HepG2 (cell line): ENCODE measurements around the gene XG. TPM values are rescaled to one million over a fixed set of nuclear protein-coding genes. Genes with fewer than 3 reads are reported as not detected.
A peak's percentile ranks its signal among the peaks of the same experiment; 100 is the strongest.

ENCODE experiments used
- ATAC-seq: fragments of 200-7000 bp; cut with Tn5 transposase; 3 replicates; pipeline ENCODE4 v1.9.1; 2020; ENCODE audit warnings: mild to moderate bottlenecking, moderate library complexity
- BruUV-seq: library from RNA; stranded (reverse); fragments of 400-500 nt; replicated peaks from 2 replicates; lab custom pipeline; 2021; lab: Mats Ljungman, UMichigan
- CTCF ChIA-PET: fragments of 300-600 bp; formaldehyde crosslinking; extraction: SDS; loops from one replicate; lab custom pipeline; 2021; ENCODE audit warnings: low total read pairs, inconsistent platforms, low intra/inter-chr PET ratio; lab: Yijun Ruan, JAX
- POLR2A ChIA-PET: fragments of 350-600 bp; sonication (Branson Sonifier 250); formaldehyde crosslinking; loops from one replicate; lab custom pipeline; 2020; ENCODE audit warnings: antibody characterized with exemption, inconsistent platforms; lab: Yijun Ruan, JAX
- DNase-seq: peaks from one replicate; pipeline ENCODE4 v3.0.0-alpha.2; 2015; ENCODE audit warnings: low spot score
- FAIRE-seq: peaks from 3 replicates; lab custom pipeline; 2011; peaks lifted over from hg19 to GRCh38; lab: Jason Lieb, UNC
- H2AFZ ChIP-seq: one replicate; pipeline ENCODE4 v1.6.1; 2011; ENCODE audit warnings: low read length, inconsistent platforms
- H3K27ac ChIP-seq: fragments of 300-600 bp; 3 replicates; pipeline ENCODE4 v1.8.0; 2011; ENCODE audit warnings: mixed run types, mild to moderate bottlenecking, mixed read lengths, low read length, inconsistent platforms; ENCODE audit not compliant: insufficient read depth; ENCODE audit errors: extremely low read length
- H3K27me3 ChIP-seq, 2 experiments: fragments of 200-600 bp in 1 of 2; 2 replicates in 1 of 2; 3 replicates in 1 of 2; pipeline versions ENCODE4 v1.6.0 to v1.8.0; 2011; ENCODE audit warnings: low read length in 2 of 2, mild to moderate bottlenecking in 2 of 2, moderate library complexity in 2 of 2, inconsistent platforms in 1 of 2; ENCODE audit not compliant: insufficient read depth in 2 of 2, control insufficient read depth in 1 of 2
- H3K36me3 ChIP-seq, 2 experiments: fragments of 200-600 bp in 1 of 2; replicated peaks in 1 of 2; 2 replicates in 1 of 2; 3 replicates in 1 of 2; pipeline versions ENCODE4 v1.5.1 to v1.8.0; 2011; ENCODE audit warnings: low read length in 2 of 2, inconsistent platforms in 1 of 2; ENCODE audit not compliant: insufficient read depth in 2 of 2, control insufficient read depth in 1 of 2
- H3K4me1 ChIP-seq: 2 replicates; pipeline ENCODE4 v1.5.1; 2012; ENCODE audit warnings: low read length, inconsistent platforms; ENCODE audit not compliant: insufficient read depth
- H3K4me2 ChIP-seq: 2 replicates; pipeline ENCODE4 v1.6.0; 2011; ENCODE audit warnings: low read depth, low read length, inconsistent platforms
- H3K4me3 ChIP-seq, 3 experiments: fragments of 200-600 bp in 1 of 3; sonication (generic), shearing (Covaris generic) in 1 of 3; replicated peaks in 1 of 3; 2 replicates each; pipeline ENCODE4 v1.5.1; 2011 to 2016; ENCODE audit warnings: low read length in 3 of 3, inconsistent platforms in 2 of 3, low read depth in 2 of 3, mild to moderate bottlenecking in 2 of 3, control low read depth in 1 of 3, mixed read lengths in 1 of 3; ENCODE audit not compliant: insufficient read depth in 1 of 3
- H3K79me2 ChIP-seq: one replicate; pipeline ENCODE4 v1.6.1; 2011; ENCODE audit warnings: low read length, inconsistent platforms; ENCODE audit not compliant: insufficient read depth
- H3K9ac ChIP-seq: 2 replicates; pipeline ENCODE4 v1.6.0; 2011; ENCODE audit warnings: mild to moderate bottlenecking, low read depth, low read length, inconsistent platforms; ENCODE audit not compliant: insufficient read depth
- H3K9me3 ChIP-seq: 2 replicates; pipeline ENCODE4 v1.5.1; 2012; ENCODE audit warnings: mild to moderate bottlenecking, low read length
- H4K20me1 ChIP-seq: 2 replicates; pipeline ENCODE4 v1.6.0; 2011; ENCODE audit warnings: inconsistent platforms, mild to moderate bottlenecking, low read length, moderate library complexity; ENCODE audit not compliant: insufficient read depth
- ATM ChIP-seq: fragments of 450-650 bp; IDR thresholded peaks from 2 replicates; pipeline ENCODE4 v1.7.1; 2017; ENCODE audit warnings: mild to moderate bottlenecking, borderline replicate concordance
- CEBPG ChIP-seq: IDR thresholded peaks from 2 replicates; pipeline ENCODE4 v1.6.1; 2016
- ELF4 ChIP-seq: sonication (generic); formaldehyde crosslinking; IDR thresholded peaks from 2 replicates; pipeline ENCODE4 v1.5.0; 2020; ENCODE audit warnings: missing genetic modification reagents, mild to moderate bottlenecking, moderate library complexity, borderline replicate concordance
- ETV5 ChIP-seq: IDR thresholded peaks from 2 replicates; pipeline ENCODE4 v1.6.1; 2018; ENCODE audit warnings: missing biosample characterization, missing genetic modification reagents, inconsistent platforms, borderline replicate concordance
- FOXM1 ChIP-seq: sonication (generic); formaldehyde crosslinking; IDR thresholded peaks from 2 replicates; pipeline ENCODE4 v1.5.0; 2020; ENCODE audit warnings: missing genetic modification reagents
- MBD4 ChIP-seq: IDR thresholded peaks from 2 replicates; pipeline ENCODE4 v1.6.1; 2012; ENCODE audit warnings: low read length, inconsistent platforms, borderline replicate concordance
- MBNL3 ChIP-seq: fragments of 250-450 bp; sonication (Bioruptor Pico); conservative IDR thresholded peaks from 2 replicates; pipeline ENCODE4 v1.8.0; 2022; ENCODE audit warnings: mild to moderate bottlenecking, inconsistent platforms
- NCOR1 ChIP-seq: fragments of 200-600 bp; sonication (generic); IDR thresholded peaks from 2 replicates; pipeline ENCODE4 v1.7.0; 2017; ENCODE audit warnings: antibody characterized with exemption, low read length, borderline replicate concordance
- ONECUT2 ChIP-seq: sonication (generic); formaldehyde crosslinking; IDR thresholded peaks from 2 replicates; pipeline ENCODE4 v1.4.0; 2020; ENCODE audit warnings: missing genetic modification reagents
- PATZ1 ChIP-seq: sonication (generic); formaldehyde crosslinking; IDR thresholded peaks from 2 replicates; pipeline ENCODE4 v1.4.0; 2020; ENCODE audit warnings: missing genetic modification reagents
- TEAD3 ChIP-seq: optimal IDR thresholded peaks from 2 replicates; pipeline ENCODE3; 2016; ENCODE audit warnings: borderline replicate concordance
- ZMAT3 ChIP-seq: sonication (generic); formaldehyde crosslinking; conservative IDR thresholded peaks from 2 replicates; pipeline ENCODE4 v1.7.0; 2021; ENCODE audit warnings: missing genetic modification reagents
- ZNF260 ChIP-seq: sonication (generic); formaldehyde crosslinking; IDR thresholded peaks from 2 replicates; pipeline ENCODE4 v1.4.0; 2020; ENCODE audit warnings: missing genetic modification reagents, low read depth, mild to moderate bottlenecking, borderline replicate concordance
- ZNF281 ChIP-seq: sonication (generic); formaldehyde crosslinking; IDR thresholded peaks from 2 replicates; pipeline ENCODE4 v1.4.0; 2020; ENCODE audit warnings: missing genetic modification reagents, borderline replicate concordance
- ZNF333 ChIP-seq: sonication (generic); formaldehyde crosslinking; IDR thresholded peaks from 2 replicates; pipeline ENCODE4 v1.4.0; 2020; ENCODE audit warnings: mild to moderate bottlenecking, missing genetic modification reagents, borderline replicate concordance
- ZNF652 ChIP-seq: IDR thresholded peaks from 2 replicates; pipeline ENCODE4 v1.6.1; 2016; ENCODE audit warnings: low read depth, borderline replicate concordance
- ZNF720 ChIP-seq: sonication (generic); formaldehyde crosslinking; IDR thresholded peaks from 2 replicates; pipeline ENCODE4 v1.4.0; 2020; ENCODE audit warnings: missing genetic modification reagents
- ZNF850 ChIP-seq: sonication (generic); formaldehyde crosslinking; conservative IDR thresholded peaks from 2 replicates; pipeline ENCODE4 v1.9.0; 2021; ENCODE audit warnings: mild to moderate bottlenecking, missing genetic modification reagents
- ZSCAN12 ChIP-seq: sonication (generic); formaldehyde crosslinking; IDR thresholded peaks from 2 replicates; pipeline ENCODE4 v1.9.0; 2021; ENCODE audit warnings: mild to moderate bottlenecking, missing genetic modification reagents
- ZSCAN29 ChIP-seq: sonication (generic); formaldehyde crosslinking; conservative IDR thresholded peaks from 2 replicates; pipeline ENCODE4 v1.4.0; 2020; ENCODE audit warnings: mild to moderate bottlenecking, missing genetic modification reagents
- WGBS: methylation state at CpG from one replicate; pipeline ENCODE4 v1.1.6; 2017; ENCODE audit warnings: low lambda C conversion rate; 5-methylcytosine and 5-hydroxymethylcytosine counted together
- in situ Hi-C: cut with HindIII; loops from 2 replicates; pipeline ENCODE4 v1.10.0; 2017; ENCODE audit warnings: low pct_unique_long_range_greater_than_20kb; ENCODE audit not compliant: extremely low pct_ligation_motif_present
- intact Hi-C: fragments of 100-400 bp; cut with micrococcal nuclease; formaldehyde crosslinking; loops from one replicate; pipeline ENCODE4 v1.10.0; 2022; ENCODE audit not compliant: unreplicated experiment
- polyA plus RNA-seq, 8 experiments: library from polyadenylated mRNA; depleted of rRNA in 3 of 8; stranded (reverse) in 7 of 8; unstranded in 1 of 8; fragments of >200 nt; fragmentation: Illumina TruSeq in 4 of 8; extraction: Trizol in 4 of 8; gene quantifications; 2 replicates each; pipeline versions ENCODE4 v1.2.1 to v1.2.3, GENCODE V29; 2011 to 2016; ENCODE audit warnings: low read depth in 4 of 8, missing spikeins in 1 of 8, mixed read lengths in 1 of 8; ENCODE audit not compliant: insufficient read depth in 1 of 8
- total RNA-seq, 5 experiments: library from RNA; depleted of rRNA; stranded (reverse); fragments of >200 nt; fragmentation: Illumina TruSeq; extraction: Trizol; gene quantifications; 2 replicates each; pipeline ENCODE4 v1.2.3, GENCODE V29; 2016; ENCODE audit warnings: low read depth in 1 of 5

The XG gene
- total and polyA plus RNA-seq, 2 of the 13 experiments (the other 11 are each of a cell fraction or from before 2014, with no cell fraction given): not detected

- intact Hi-C loops (no loop called here), in situ Hi-C loops (no loop called here)
- Histone ChIP-seq H3K4me3 (no peak overlapping the region), H3K4me1 (peaks cover 17% of the 10 kb centered on the region), H3K4me2 (no peak overlapping the region), H3K9me3 (no peaks in the 10 kb centered on the region), H4K20me1 (no peaks in the 10 kb centered on the region), H3K79me2 (no peaks in the 10 kb centered on the region), H3K27ac (peak overlapping the region; percentile 45), H3K36me3 (no peaks in the 10 kb centered on the region), H2AFZ (no peak overlapping the region), H3K27me3 (no peaks in the 10 kb centered on the region), H3K9ac (no peak overlapping the region)
- CTCF ChIA-PET: no interaction called here
- peak; percentile 55 for FAIRE-seq
- peak; percentile 50; the same call in 2 of the 3 replicates for ATAC-seq
- WGBS: 79% methylated on average over 9 of the region's 9 CpGs
- POLR2A ChIA-PET: interaction anchor here (1.3 kb wide), 1 partner anchor 14 kb away, joined by 3 read pairs; no protein-coding TSS in a partner anchor
- peak; percentile 26 for DNase-seq
- BruUV-seq: no TSS peak
- TF ChIP-seq ZNF652 (CRISPR knock-in tag): no peak
- TF ChIP-seq ZSCAN12: no peak
- TF ChIP-seq ZMAT3 (CRISPR knock-in tag): no peak
- TF ChIP-seq ELF4 (CRISPR knock-in tag): no peak
- peak; percentile 47; the same call in 1 of the 2 replicates for TF ChIP-seq PATZ1 (CRISPR knock-in tag)
- TF ChIP-seq MBD4: no peak
- TF ChIP-seq ZSCAN29: no peak
- 0 out of 2 replicates have a peak, but pooled peaks have one; percentile 42 for TF ChIP-seq ETV5 (CRISPR knock-in tag)
- no peak for TF ChIP-seq ZNF333 (CRISPR knock-in tag)
- no peak for TF ChIP-seq MBNL3
- TF ChIP-seq ATM: no peak
- no peak for TF ChIP-seq ZNF850 (CRISPR knock-in tag)
- no peak for TF ChIP-seq ZNF260
- TF ChIP-seq ZNF281 (CRISPR knock-in tag): peak; percentile 89
- no peak for TF ChIP-seq NCOR1
- TF ChIP-seq FOXM1: no peak
- no peak for TF ChIP-seq ONECUT2 (CRISPR knock-in tag)
- TF ChIP-seq ZNF720 (CRISPR knock-in tag): no peak
- peak; percentile 88 for TF ChIP-seq TEAD3 (CRISPR knock-in tag)
- TF ChIP-seq CEBPG (CRISPR knock-in tag): peak; percentile 43; the same call in 1 of the 2 replicates
Measured at GRCh38 chrX:2848871-2849301, 97.0 kb downstream of the XG start.
